Nephron (organoid): ENCODE measurements around the gene NCAM1.

Experiments used
- H3K27ac Mint-ChIP-seq, 3 experiments: 2 replicates each; pipeline ENCODE4 v1.8.0; 2020; ENCODE audit warnings: mixed read lengths in 3 of 3, mild to moderate bottlenecking in 2 of 3, moderate library complexity in 1 of 3
- H3K27me3 Mint-ChIP-seq: 2 replicates; pipeline ENCODE4 v1.8.0; 2021; ENCODE audit warnings: low read depth, mild to moderate bottlenecking, moderate library complexity, mixed read lengths
- H3K36me3 Mint-ChIP-seq: 2 replicates; pipeline ENCODE4 v1.8.0; 2020; ENCODE audit warnings: low read depth, mixed read lengths
- H3K4me1 Mint-ChIP-seq: 2 replicates; pipeline ENCODE4 v1.8.0; 2020; ENCODE audit warnings: mixed read lengths
- H3K4me3 Mint-ChIP-seq, 3 experiments: 2 replicates each; pipeline ENCODE4 v1.8.0; 2020; ENCODE audit warnings: mild to moderate bottlenecking in 3 of 3, mixed read lengths in 3 of 3, moderate library complexity in 2 of 3
- H3K9me3 Mint-ChIP-seq: 2 replicates; pipeline ENCODE4 v1.8.0; 2020; ENCODE audit warnings: mixed read lengths
- TF ChIP-seq, protein P1 (sequence below), 3 experiments: fragments of 200-600 bp; sonication (generic); IDR thresholded peaks; one replicate each; pipeline ENCODE4 v1.5.0; 2021; ENCODE audit warnings: antibody characterized with exemption in 3 of 3; ENCODE audit not compliant: unreplicated experiment in 3 of 3

The NCAM1 gene

GRCh38 chr11:112972399-112973145 lies 11.4 kb downstream of the NCAM1 start:
- TF ChIP-seq, protein P1, sequence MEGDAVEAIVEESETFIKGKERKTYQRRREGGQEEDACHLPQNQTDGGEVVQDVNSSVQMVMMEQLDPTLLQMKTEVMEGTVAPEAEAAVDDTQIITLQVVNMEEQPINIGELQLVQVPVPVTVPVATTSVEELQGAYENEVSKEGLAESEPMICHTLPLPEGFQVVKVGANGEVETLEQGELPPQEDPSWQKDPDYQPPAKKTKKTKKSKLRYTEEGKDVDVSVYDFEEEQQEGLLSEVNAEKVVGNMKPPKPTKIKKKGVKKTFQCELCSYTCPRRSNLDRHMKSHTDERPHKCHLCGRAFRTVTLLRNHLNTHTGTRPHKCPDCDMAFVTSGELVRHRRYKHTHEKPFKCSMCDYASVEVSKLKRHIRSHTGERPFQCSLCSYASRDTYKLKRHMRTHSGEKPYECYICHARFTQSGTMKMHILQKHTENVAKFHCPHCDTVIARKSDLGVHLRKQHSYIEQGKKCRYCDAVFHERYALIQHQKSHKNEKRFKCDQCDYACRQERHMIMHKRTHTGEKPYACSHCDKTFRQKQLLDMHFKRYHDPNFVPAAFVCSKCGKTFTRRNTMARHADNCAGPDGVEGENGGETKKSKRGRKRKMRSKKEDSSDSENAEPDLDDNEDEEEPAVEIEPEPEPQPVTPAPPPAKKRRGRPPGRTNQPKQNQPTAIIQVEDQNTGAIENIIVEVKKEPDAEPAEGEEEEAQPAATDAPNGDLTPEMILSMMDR (IDR thresholded peaks at IDR 0.05; ENCODE audit: unreplicated experiment in 3 of 3) = no peak

GRCh38 chr11:112975051-112975450 lies 13.8 kb downstream of the NCAM1 start:
- TF ChIP-seq, protein P1 (IDR thresholded peaks at IDR 0.05; ENCODE audit: unreplicated experiment in 3 of 3) = no peak
- H3K27me3 Mint-ChIP-seq = no peaks in the 10 kb centered on the region
- no peaks in the 10 kb centered on the region for H3K9me3 Mint-ChIP-seq
- no peak overlapping the region for H3K4me3 Mint-ChIP-seq
- peaks cover 24% of the 10 kb centered on the region for H3K4me1 Mint-ChIP-seq
- no peaks in the 10 kb centered on the region for H3K36me3 Mint-ChIP-seq
- peak overlapping the region in 1 of 3 experiments; percentile 11 for H3K27ac Mint-ChIP-seq

More at GRCh38 chr11:112972399-112973145, 11.4 kb downstream of the NCAM1 start:
- H3K27ac Mint-ChIP-seq = no peak overlapping the region
- H3K4me1 Mint-ChIP-seq = peaks cover 27% of the 10 kb centered on the region
- H3K4me3 Mint-ChIP-seq = no peak overlapping the region
- H3K27me3 Mint-ChIP-seq = no peaks in the 10 kb centered on the region
- no peaks in the 10 kb centered on the region for H3K36me3 Mint-ChIP-seq
- H3K9me3 Mint-ChIP-seq = no peaks in the 10 kb centered on the region

GRCh38 chr11:112975493-112975892 lies 14.3 kb downstream of the NCAM1 start:
- no peak overlapping the region for H3K27ac Mint-ChIP-seq
- H3K9me3 Mint-ChIP-seq = no peaks in the 10 kb centered on the region
- H3K4me1 Mint-ChIP-seq = peaks cover 24% of the 10 kb centered on the region
- H3K4me3 Mint-ChIP-seq = no peak overlapping the region
- H3K27me3 Mint-ChIP-seq = no peaks in the 10 kb centered on the region
- TF ChIP-seq, protein P1 (IDR thresholded peaks at IDR 0.05; ENCODE audit: unreplicated experiment in 3 of 3) = no peak
- no peaks in the 10 kb centered on the region for H3K36me3 Mint-ChIP-seq

DNA sequence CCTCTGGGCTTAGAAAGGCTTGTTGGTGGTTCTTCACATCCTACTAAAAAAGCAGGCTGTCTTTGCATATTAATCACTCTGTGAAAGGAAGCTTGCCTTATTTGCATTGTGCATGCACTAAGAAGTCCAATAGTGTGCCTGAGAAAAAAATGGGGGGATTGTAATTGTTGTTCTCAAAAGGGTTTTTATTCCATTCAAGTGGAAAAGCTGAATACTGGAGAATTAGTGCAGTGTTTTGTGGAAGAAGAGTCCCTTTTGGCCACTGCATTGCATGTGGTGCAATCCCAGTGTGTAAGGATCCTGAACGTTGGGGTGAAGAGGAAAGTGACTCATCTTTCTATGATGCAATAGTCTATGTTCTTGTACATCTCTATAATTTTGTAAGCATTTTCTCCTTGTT lies 16.5 kb downstream of the NCAM1 start:
- no peaks in the 10 kb centered on the region for H3K27me3 Mint-ChIP-seq
- H3K27ac Mint-ChIP-seq = no peak overlapping the region
- H3K4me1 Mint-ChIP-seq = peaks cover 29% of the 10 kb centered on the region
- TF ChIP-seq, protein P1 (IDR thresholded peaks at IDR 0.05; ENCODE audit: unreplicated experiment in 3 of 3) = no peak
- H3K9me3 Mint-ChIP-seq = no peaks in the 10 kb centered on the region
- H3K4me3 Mint-ChIP-seq = no peak overlapping the region
- no peaks in the 10 kb centered on the region for H3K36me3 Mint-ChIP-seq

- TF ChIP-seq, protein P1 (IDR thresholded peaks at IDR 0.05; ENCODE audit: unreplicated experiment in 3 of 3) = no peak
- H3K27ac Mint-ChIP-seq = no peak overlapping the region
- H3K36me3 Mint-ChIP-seq = peaks cover 40% of the 10 kb centered on the region
- H3K9me3 Mint-ChIP-seq = peaks cover 41% of the 10 kb centered on the region
- H3K4me1 Mint-ChIP-seq = peaks cover 5% of the 10 kb centered on the region
- H3K27me3 Mint-ChIP-seq = no peaks in the 10 kb centered on the region
- no peak overlapping the region for H3K4me3 Mint-ChIP-seq
These were observed 22.7 kb downstream of the NCAM1 start for GRCh38 chr11:112983887-112984286.

- H3K27me3 Mint-ChIP-seq = no peaks in the 10 kb centered on the region
- no peak overlapping the region for H3K27ac Mint-ChIP-seq
- peaks cover 80% of the 10 kb centered on the region for H3K36me3 Mint-ChIP-seq
- H3K9me3 Mint-ChIP-seq = peaks cover 69% of the 10 kb centered on the region
- no peaks in the 10 kb centered on the region for H3K4me1 Mint-ChIP-seq
- H3K4me3 Mint-ChIP-seq = no peak overlapping the region
- TF ChIP-seq, protein P1 (IDR thresholded peaks at IDR 0.05; ENCODE audit: unreplicated experiment in 3 of 3) = no peak
These were observed 28.0 kb downstream of the NCAM1 start for GRCh38 chr11:112989198-112989597.
